ENCODE data around the gene SLC9A9. TPM values are rescaled to one million over a fixed set of nuclear protein-coding genes. Genes with fewer than 3 reads are reported as not detected.
A peak's percentile ranks its signal among the peaks of the same experiment; 100 is the strongest.

SLC9A9 gene
- total RNA-seq, 6 experiments from 2014 or later, result 0.10 to 0.55 (median 0.33) TPM; not detected in 2

- Mint-ChIP-seq H3K36me3 (ENCODE audit: low read depth) (no peaks in the 10 kb centered on the region), H3K4me3 (no peak overlapping the region), H3K27ac (no peak overlapping the region), H3K4me1 (ENCODE audit: low read depth) (no peaks in the 10 kb centered on the region), H3K27me3 (ENCODE audit: insufficient read depth) (peaks cover 13% of the 10 kb centered on the region), H3K9me3 (no peaks in the 10 kb centered on the region)
- TF ChIP-seq CTCF (IDR thresholded peaks at IDR 0.05), result no peak
- DNase-seq, result no peak
Measured at GRCh38 chr3:143321058-143321769, 527.1 kb downstream of the SLC9A9 start.

- no peak for DNase-seq
- no peaks in the 10 kb centered on the region for H3K36me3 Mint-ChIP-seq (ENCODE audit: low read depth)
- H3K27ac Mint-ChIP-seq, result no peak overlapping the region
- H3K27me3 Mint-ChIP-seq (ENCODE audit: insufficient read depth), result peaks cover 18% of the 10 kb centered on the region
- peaks cover 10% of the 10 kb centered on the region for H3K4me1 Mint-ChIP-seq (ENCODE audit: low read depth)
- no peaks in the 10 kb centered on the region for H3K9me3 Mint-ChIP-seq
- no peak for TF ChIP-seq CTCF (IDR thresholded peaks at IDR 0.05)
- H3K4me3 Mint-ChIP-seq, result no peak overlapping the region
Measured at GRCh38 chr3:143315766-143316165, 532.5 kb downstream of the SLC9A9 start.

GRCh38 chr3:143314251-143315093 is 533.8 kb downstream of the SLC9A9 start:
- TF ChIP-seq CTCF (IDR thresholded peaks at IDR 0.05), result no peak
- H3K4me3 Mint-ChIP-seq, result no peak overlapping the region
- no peak for DNase-seq
- no peaks in the 10 kb centered on the region for H3K36me3 Mint-ChIP-seq (ENCODE audit: low read depth)
- no peaks in the 10 kb centered on the region for H3K9me3 Mint-ChIP-seq
- H3K27me3 Mint-ChIP-seq (ENCODE audit: insufficient read depth), result peaks cover 16% of the 10 kb centered on the region
- peak overlapping the region; percentile 36; the same call in 1 of the 2 replicates for H3K27ac Mint-ChIP-seq
- H3K4me1 Mint-ChIP-seq (ENCODE audit: low read depth), result peaks cover 10% of the 10 kb centered on the region

- Mint-ChIP-seq H3K27me3 (ENCODE audit: insufficient read depth) (peaks cover 13% of the 10 kb centered on the region; the same call in 1 of the 2 replicates), H3K4me1 (ENCODE audit: low read depth) (peaks cover 10% of the 10 kb centered on the region), H3K9me3 (no peaks in the 10 kb centered on the region), H3K27ac (no peak overlapping the region), H3K4me3 (no peak overlapping the region), H3K36me3 (ENCODE audit: low read depth) (no peaks in the 10 kb centered on the region)
- DNase-seq, result no peak
- TF ChIP-seq CTCF (IDR thresholded peaks at IDR 0.05), result no peak
Measured at GRCh38 chr3:143313893-143314188, 534.4 kb downstream of the SLC9A9 start.

GRCh38 chr3:143313025-143313892 is 535.0 kb downstream of the SLC9A9 start:
- no peak overlapping the region for H3K27ac Mint-ChIP-seq
- DNase-seq, result no peak
- no peak overlapping the region for H3K4me3 Mint-ChIP-seq
- peaks cover 13% of the 10 kb centered on the region; the same call in 1 of the 2 replicates for H3K27me3 Mint-ChIP-seq (ENCODE audit: insufficient read depth)
- H3K4me1 Mint-ChIP-seq (ENCODE audit: low read depth), result peaks cover 10% of the 10 kb centered on the region
- H3K36me3 Mint-ChIP-seq (ENCODE audit: low read depth), result no peaks in the 10 kb centered on the region
- no peak for TF ChIP-seq CTCF (IDR thresholded peaks at IDR 0.05)
- no peaks in the 10 kb centered on the region for H3K9me3 Mint-ChIP-seq
